GM23248 (cell line): Measurements from ENCODE around the gene RNF152. TPM values are rescaled to one million over a fixed set of nuclear protein-coding genes. Genes with fewer than 3 reads are reported as not detected.

Experiments used
- DNase-seq: peaks from one replicate; pipeline ENCODE4 v3.0.0-alpha.2; 2015
- H2AFZ ChIP-seq: fragments of 200-600 bp; sonication (generic); 2 replicates; pipeline ENCODE4 v1.6.1; 2016; ENCODE audit warnings: antibody characterized with exemption
- H3F3A ChIP-seq: fragments of 200-600 bp; sonication (generic); 2 replicates; pipeline ENCODE4 v1.6.1; 2016; ENCODE audit warnings: mild to moderate bottlenecking, antibody characterized with exemption, mixed run types; ENCODE audit not compliant: insufficient read depth
- H3K27ac ChIP-seq: fragments of 200-600 bp; sonication (generic); 2 replicates; pipeline ENCODE4 v1.5.1; 2016; ENCODE audit warnings: mild to moderate bottlenecking
- H3K27me3 ChIP-seq: fragments of 200-600 bp; sonication (generic); replicated peaks from 2 replicates; pipeline ENCODE4 v1.6.1; 2016; ENCODE audit warnings: mild to moderate bottlenecking; ENCODE audit not compliant: insufficient read depth
- H3K36me3 ChIP-seq: fragments of 200-600 bp; sonication (generic); 2 replicates; pipeline ENCODE4 v1.6.1; 2016; ENCODE audit warnings: low read depth, mild to moderate bottlenecking
- H3K4me1 ChIP-seq: fragments of 200-600 bp; sonication (generic); 2 replicates; pipeline ENCODE4 v1.6.1; 2016; ENCODE audit warnings: mild to moderate bottlenecking; ENCODE audit not compliant: insufficient read depth
- H3K4me2 ChIP-seq: fragments of 200-600 bp; sonication (generic); one replicate; pipeline ENCODE4 v1.6.1; 2016; ENCODE audit warnings: mild to moderate bottlenecking; ENCODE audit not compliant: unreplicated experiment
- H3K4me3 ChIP-seq: fragments of 200-600 bp; sonication (generic); 2 replicates; pipeline ENCODE4 v1.5.1; 2016; ENCODE audit warnings: mild to moderate bottlenecking
- H3K79me2 ChIP-seq: fragments of 200-600 bp; sonication (generic); 2 replicates; pipeline ENCODE4 v1.6.1; 2016; ENCODE audit warnings: mild to moderate bottlenecking; ENCODE audit not compliant: insufficient read depth
- H3K9ac ChIP-seq: fragments of 200-600 bp; sonication (generic); 2 replicates; pipeline ENCODE4 v1.6.1; 2016; ENCODE audit warnings: mild to moderate bottlenecking
- H3K9me2 ChIP-seq: fragments of 200-600 bp; sonication (generic); 2 replicates; pipeline ENCODE4 v1.6.1; 2016; ENCODE audit warnings: mixed run types, mild to moderate bottlenecking, moderate library complexity; ENCODE audit not compliant: insufficient read depth
- H3K9me3 ChIP-seq: fragments of 200-600 bp; sonication (generic); one replicate; pipeline ENCODE4 v1.6.1; 2017; ENCODE audit warnings: low read depth
- H4K20me1 ChIP-seq: fragments of 200-600 bp; sonication (generic); 2 replicates; pipeline ENCODE4 v1.6.0; 2016; ENCODE audit not compliant: insufficient read depth
- EZH2 ChIP-seq: fragments of 200-600 bp; sonication (generic); IDR thresholded peaks from 2 replicates; pipeline ENCODE4 v1.6.1; 2018; ENCODE audit warnings: antibody characterized with exemption, mild to moderate bottlenecking; ENCODE audit not compliant: insufficient read depth, poor library complexity, severe bottlenecking
- EZH2phosphoT487 ChIP-seq: fragments of 200-600 bp; sonication (generic); IDR thresholded peaks from 2 replicates; pipeline ENCODE4 v1.6.1; 2018; ENCODE audit warnings: antibody characterized with exemption, moderate library complexity, mild to moderate bottlenecking, low read depth; ENCODE audit not compliant: insufficient read depth
- WGBS, 2 experiments: methylation state at CpG; one replicate each; pipeline ENCODE4 v1.1.6; 2015 to 2017; ENCODE audit warnings: low lambda C conversion rate in 2 of 2, low coverage in 1 of 2; ENCODE audit errors: missing lambda C conversion rate in 2 of 2; 5-methylcytosine and 5-hydroxymethylcytosine counted together
- in situ Hi-C: fragments of 300-500 bp; cut with MboI; formaldehyde crosslinking; loops from 2 replicates; pipeline ENCODE4 v1.15.0; 2020
- polyA plus RNA-seq: library from polyadenylated mRNA; unstranded; fragments of >200 nt; fragmentation: Nextera tagmentation; extraction: Ambion mirVana; gene quantifications from 2 replicates; pipeline ENCODE4 v1.2.1, GENCODE V29; 2016
- total RNA-seq: library from RNA; depleted of rRNA; stranded (reverse); fragments of >200 nt; shearing (Covaris generic); gene quantifications from 2 replicates; pipeline ENCODE4 v1.2.3, GENCODE V29; 2014

The RNF152 gene
- total and polyA plus RNA-seq, 2 experiments from 2014 or later: 1.9 to 11.3 TPM

DNA sequence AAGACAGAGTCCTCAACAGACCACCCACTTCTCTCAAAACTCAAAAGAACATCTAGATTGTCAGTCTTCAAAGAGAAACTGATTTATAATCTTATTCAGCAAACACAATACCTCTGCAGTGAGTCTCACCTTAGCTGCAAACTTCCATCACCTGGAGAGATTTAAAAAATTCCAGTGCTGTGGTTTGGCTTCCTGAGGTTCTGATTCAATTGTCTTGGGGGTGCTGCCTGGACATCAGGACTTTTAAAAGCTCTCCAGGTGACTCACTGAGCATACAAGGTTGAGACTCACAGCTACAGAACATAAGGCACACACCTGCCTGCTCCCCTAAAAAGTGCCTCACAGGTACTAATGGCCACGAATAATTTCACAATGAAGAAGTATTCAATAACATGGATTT lies 40.3 kb downstream of the RNF152 start:
- in situ Hi-C loops: no loop called here
- peaks cover 16% of the 10 kb centered on the region for H3K4me1 ChIP-seq
- no peak overlapping the region for H3K9ac ChIP-seq

DNA sequence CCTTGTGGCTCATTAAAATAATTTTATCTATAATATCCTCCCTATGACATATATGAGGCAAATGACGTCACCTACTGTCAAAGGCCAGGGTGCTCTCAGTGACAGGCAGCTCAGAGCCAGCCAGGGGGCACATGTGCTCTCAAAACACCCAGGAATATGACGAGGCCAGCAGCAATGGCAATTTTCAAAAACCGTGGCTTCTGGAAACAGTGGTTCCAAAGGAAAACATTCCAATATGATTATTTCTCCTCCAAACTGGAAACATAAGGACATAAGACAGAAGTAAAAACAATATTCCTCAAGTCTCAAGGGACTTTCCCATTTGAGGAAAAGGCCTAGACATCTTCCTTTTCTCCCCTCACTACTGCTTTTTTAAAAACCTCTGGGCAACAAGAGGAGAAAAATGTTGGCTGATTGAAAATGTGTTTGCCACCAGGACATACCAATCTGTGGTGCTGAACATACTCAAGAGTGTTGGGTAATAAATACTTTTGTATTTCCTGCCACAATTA lies 40.8 kb downstream of the RNF152 start:
- Histone ChIP-seq H2AFZ (no peak overlapping the region), H3K36me3 (no peaks in the 10 kb centered on the region), H3K4me2 (peak overlapping the region; percentile 13), H3K27me3 (no peaks in the 10 kb centered on the region), H4K20me1 (no peaks in the 10 kb centered on the region), H3K9me2 (no peaks in the 10 kb centered on the region), H3K27ac (peak overlapping the region; percentile 5), H3F3A (0 out of 2 replicates have a peak, but pooled peaks cover 25% of the 10 kb centered on the region), H3K9me3 (no peaks in the 10 kb centered on the region), H3K9ac (no peak overlapping the region), H3K79me2 (peaks cover 72% of the 10 kb centered on the region), H3K4me1 (peaks cover 16% of the 10 kb centered on the region), H3K4me3 (no peak overlapping the region)
- in situ Hi-C loops: no loop called here
- DNase-seq: peak; percentile 66
- 58 to 59% methylated on average over 3 of the region's 3 CpGs for WGBS, 2 experiments
- TF ChIP-seq EZH2phosphoT487: no peak
- TF ChIP-seq EZH2: no peak

More for the DNA sequence above, 40.3 kb downstream of the RNF152 start:
- peak; percentile 27 for DNase-seq
- Histone ChIP-seq H2AFZ (no peak overlapping the region), H3K4me2 (peak overlapping the region; percentile 13), H3K36me3 (no peaks in the 10 kb centered on the region), H3K27ac (peak overlapping the region; percentile 5; the same call in 1 of the 2 replicates), H3F3A (0 out of 2 replicates have a peak, but pooled peaks cover 25% of the 10 kb centered on the region), H3K4me3 (no peak overlapping the region), H4K20me1 (no peaks in the 10 kb centered on the region), H3K27me3 (no peaks in the 10 kb centered on the region), H3K9me2 (no peaks in the 10 kb centered on the region), H3K79me2 (peaks cover 76% of the 10 kb centered on the region), H3K9me3 (no peaks in the 10 kb centered on the region)
- WGBS, 2 experiments: 42 to 50% methylated on average over 1 of the region's 1 CpG
- no peak for TF ChIP-seq EZH2
- no peak for TF ChIP-seq EZH2phosphoT487

DNA sequence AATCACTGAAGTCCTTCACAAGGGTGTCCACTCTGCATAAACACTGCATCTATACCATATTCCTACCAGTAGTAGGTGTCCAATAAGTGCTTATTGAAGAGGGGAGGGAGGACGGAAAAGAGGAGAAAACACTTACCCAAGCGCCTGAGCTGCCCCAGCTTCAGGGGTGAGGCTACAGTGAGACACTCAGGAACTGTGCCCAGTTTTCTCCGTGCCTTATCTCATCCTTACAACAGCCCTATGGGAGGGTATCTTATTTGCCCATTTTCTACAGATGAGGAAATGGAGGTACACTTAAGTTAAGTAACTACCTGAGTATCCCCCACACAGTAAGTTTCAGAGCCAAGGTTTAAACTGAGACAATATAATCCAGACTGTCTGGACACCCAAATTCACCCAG lies 41.5 kb downstream of the RNF152 start:
- no peaks in the 10 kb centered on the region for H3K27me3 ChIP-seq
- H3K9me3 ChIP-seq: no peaks in the 10 kb centered on the region
- WGBS, 2 experiments: 98 to 99% methylated on average over 3 of the region's 3 CpGs
- no peaks in the 10 kb centered on the region for H3K36me3 ChIP-seq
- no peak for DNase-seq
- peaks cover 72% of the 10 kb centered on the region for H3K79me2 ChIP-seq
- H4K20me1 ChIP-seq: no peaks in the 10 kb centered on the region
- no peaks in the 10 kb centered on the region for H3K9me2 ChIP-seq
- in situ Hi-C loops: no loop called here
- no peak overlapping the region for H3K4me3 ChIP-seq
- H2AFZ ChIP-seq: no peak overlapping the region
- TF ChIP-seq EZH2phosphoT487 (no peak), EZH2 (no peak)
- no peak overlapping the region for H3K27ac ChIP-seq
- peaks cover 16% of the 10 kb centered on the region for H3K4me1 ChIP-seq
- H3F3A ChIP-seq: 0 out of 2 replicates have a peak, but pooled peaks cover 25% of the 10 kb centered on the region
- H3K9ac ChIP-seq: no peak overlapping the region
- no peak overlapping the region for H3K4me2 ChIP-seq

DNA sequence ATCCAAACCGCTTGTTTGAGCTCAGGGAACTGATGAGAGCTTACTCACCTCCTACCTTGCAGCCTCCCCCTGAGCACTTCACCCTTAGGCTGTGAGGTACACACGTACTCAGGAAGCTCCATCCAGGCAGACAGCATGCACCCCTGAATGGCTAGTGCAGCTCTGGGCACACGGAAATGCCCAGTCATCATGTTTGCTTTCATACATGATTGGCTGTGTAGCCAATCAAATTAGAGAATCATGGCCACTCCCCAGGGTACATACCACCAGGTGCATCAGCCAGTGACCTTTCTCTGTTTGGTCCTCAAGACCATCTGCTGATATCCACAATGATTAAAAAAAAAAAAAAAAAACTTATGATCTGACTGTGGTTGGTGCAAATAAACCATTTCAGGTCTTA lies 42.1 kb downstream of the RNF152 start:
- peaks cover 16% of the 10 kb centered on the region for H3K4me1 ChIP-seq
- H4K20me1 ChIP-seq: no peaks in the 10 kb centered on the region
- no peak for DNase-seq
- H3K4me2 ChIP-seq: no peak overlapping the region
- TF ChIP-seq EZH2 (no peak), EZH2phosphoT487 (no peak)
- H3K27me3 ChIP-seq: no peaks in the 10 kb centered on the region
- H3K27ac ChIP-seq: no peak overlapping the region
- in situ Hi-C loops: no loop called here
- H3K4me3 ChIP-seq: no peak overlapping the region
- no peaks in the 10 kb centered on the region for H3K9me2 ChIP-seq
- 0 out of 2 replicates have a peak, but pooled peaks cover 25% of the 10 kb centered on the region for H3F3A ChIP-seq
- H3K9me3 ChIP-seq: no peaks in the 10 kb centered on the region
- no peak overlapping the region for H3K9ac ChIP-seq
- H3K79me2 ChIP-seq: peaks cover 72% of the 10 kb centered on the region
- WGBS, 2 experiments: 95 to 97% methylated on average over 3 of the region's 3 CpGs
- H2AFZ ChIP-seq: no peak overlapping the region
- no peaks in the 10 kb centered on the region for H3K36me3 ChIP-seq
